Neural crest cell (in vitro differentiated cells): ENCODE results near the gene DOK4. TPM values are rescaled to one million over a fixed set of nuclear protein-coding genes. Genes with fewer than 3 reads are reported as not detected.

Experiments
- DNase-seq: peaks from one replicate; pipeline ENCODE4 v3.0.0; 2021; ENCODE audit warnings: low read depth, mixed read lengths, low spot score
- H3K27ac Mint-ChIP-seq: one replicate; pipeline ENCODE4 v1.8.0; 2021; ENCODE audit warnings: mild to moderate bottlenecking, mixed read lengths; ENCODE audit not compliant: unreplicated experiment
- H3K27me3 Mint-ChIP-seq: 2 replicates; pipeline ENCODE4 v1.8.0; 2021; ENCODE audit warnings: low read depth, mild to moderate bottlenecking, mixed read lengths
- H3K36me3 Mint-ChIP-seq: 2 replicates; pipeline ENCODE4 v1.8.0; 2021; ENCODE audit warnings: low read depth, mild to moderate bottlenecking, mixed read lengths
- H3K4me1 Mint-ChIP-seq: 2 replicates; pipeline ENCODE4 v1.8.0; 2021; ENCODE audit warnings: mixed read lengths
- H3K4me3 Mint-ChIP-seq: one replicate; pipeline ENCODE4 v1.8.0; 2021; ENCODE audit warnings: mild to moderate bottlenecking, mixed read lengths
- H3K9me3 Mint-ChIP-seq: 2 replicates; pipeline ENCODE4 v1.8.0; 2021; ENCODE audit warnings: mixed read lengths
- long read RNA-seq: library from polyadenylated mRNA; unstranded; transcript quantifications from one replicate; pipeline ENCODE4 v2.0.0, GENCODE V29; 2020
- total RNA-seq: library from RNA; stranded (reverse); gene quantifications from 2 replicates; pipeline ENCODE4 v1.2.1, GENCODE V29; 2021
- TF ChIP-seq, protein P1 (sequence below): fragments of 200-600 bp; sonication (generic); conservative IDR thresholded peaks from 2 replicates; pipeline ENCODE4 v1.5.0; 2021; ENCODE audit warnings: antibody characterized with exemption, mild to moderate bottlenecking

The DOK4 gene
- 20.4 and 22.7 TPM in 2 replicates for total RNA-seq
- long read RNA-seq, partial matches to known transcripts: 0 of 24 reads
- long read RNA-seq, other reads (novel, unspliced or antisense): 18 of 24 reads

DNA sequence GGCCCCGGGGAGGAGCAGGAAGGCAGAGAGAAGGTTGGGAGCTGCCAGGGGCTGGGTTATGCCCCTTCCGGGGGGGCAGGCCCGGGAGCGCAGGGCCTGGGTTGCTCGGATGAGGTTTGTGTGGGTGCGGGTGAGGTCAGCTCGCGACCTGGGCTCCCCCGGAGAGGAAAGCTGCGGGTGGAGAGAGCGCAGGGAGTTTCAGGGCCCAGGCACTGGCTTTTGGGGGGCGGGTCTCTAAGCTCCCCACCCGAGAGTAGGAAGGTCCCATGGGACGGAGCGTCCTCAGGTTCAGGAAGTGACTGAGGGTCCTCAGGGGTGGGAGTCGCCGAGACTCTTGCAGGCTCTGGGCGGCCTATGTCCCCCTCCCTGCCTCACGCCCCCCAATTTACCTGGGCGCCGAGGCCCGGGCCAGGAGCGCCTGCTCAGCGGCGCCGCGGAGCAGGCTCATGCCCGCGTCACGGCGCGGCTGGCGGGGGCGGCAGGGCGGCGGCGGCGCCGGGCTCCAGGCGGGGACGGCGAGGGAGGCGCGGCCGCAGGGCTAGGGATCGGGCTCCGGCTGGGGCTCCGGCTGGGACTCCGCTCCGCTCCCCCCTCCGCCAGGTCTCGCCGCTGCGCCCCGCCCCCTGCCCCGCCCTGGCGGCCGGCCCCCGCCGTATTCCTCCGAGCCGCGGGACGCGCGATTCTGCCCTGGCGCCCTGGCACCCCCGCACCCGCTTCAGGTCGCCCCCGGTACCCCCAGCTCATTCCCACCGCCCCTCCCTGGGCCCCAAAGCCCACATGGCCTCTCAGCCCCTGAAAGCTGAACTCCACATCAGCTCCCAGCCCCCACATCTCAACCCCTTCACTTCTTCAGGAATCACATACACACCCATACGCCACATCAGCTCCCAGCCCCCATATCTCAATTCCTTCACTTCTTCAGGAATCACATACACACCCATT lies at the start of gene DOK4:
DOK4 (minus strand) TSS at position 578 of the 942 bp plus-strand sequence. CDS start 6,986 bp downstream, outside the sequence.
- H3K27me3 Mint-ChIP-seq: peaks cover 6% of the 10 kb centered on the region
- no peak within 1 kb of the TSS for H3K27ac Mint-ChIP-seq
- H3K9me3 Mint-ChIP-seq: no peaks in the 10 kb centered on the region
- H3K36me3 Mint-ChIP-seq: no peaks in the 10 kb centered on the region
- peak within 1 kb of the TSS; percentile 89 for H3K4me3 Mint-ChIP-seq
- TF ChIP-seq, protein P1, sequence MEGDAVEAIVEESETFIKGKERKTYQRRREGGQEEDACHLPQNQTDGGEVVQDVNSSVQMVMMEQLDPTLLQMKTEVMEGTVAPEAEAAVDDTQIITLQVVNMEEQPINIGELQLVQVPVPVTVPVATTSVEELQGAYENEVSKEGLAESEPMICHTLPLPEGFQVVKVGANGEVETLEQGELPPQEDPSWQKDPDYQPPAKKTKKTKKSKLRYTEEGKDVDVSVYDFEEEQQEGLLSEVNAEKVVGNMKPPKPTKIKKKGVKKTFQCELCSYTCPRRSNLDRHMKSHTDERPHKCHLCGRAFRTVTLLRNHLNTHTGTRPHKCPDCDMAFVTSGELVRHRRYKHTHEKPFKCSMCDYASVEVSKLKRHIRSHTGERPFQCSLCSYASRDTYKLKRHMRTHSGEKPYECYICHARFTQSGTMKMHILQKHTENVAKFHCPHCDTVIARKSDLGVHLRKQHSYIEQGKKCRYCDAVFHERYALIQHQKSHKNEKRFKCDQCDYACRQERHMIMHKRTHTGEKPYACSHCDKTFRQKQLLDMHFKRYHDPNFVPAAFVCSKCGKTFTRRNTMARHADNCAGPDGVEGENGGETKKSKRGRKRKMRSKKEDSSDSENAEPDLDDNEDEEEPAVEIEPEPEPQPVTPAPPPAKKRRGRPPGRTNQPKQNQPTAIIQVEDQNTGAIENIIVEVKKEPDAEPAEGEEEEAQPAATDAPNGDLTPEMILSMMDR: no peak
- peak; percentile 70 for DNase-seq
- peaks cover 18% of the 10 kb centered on the region for H3K4me1 Mint-ChIP-seq

DNA sequence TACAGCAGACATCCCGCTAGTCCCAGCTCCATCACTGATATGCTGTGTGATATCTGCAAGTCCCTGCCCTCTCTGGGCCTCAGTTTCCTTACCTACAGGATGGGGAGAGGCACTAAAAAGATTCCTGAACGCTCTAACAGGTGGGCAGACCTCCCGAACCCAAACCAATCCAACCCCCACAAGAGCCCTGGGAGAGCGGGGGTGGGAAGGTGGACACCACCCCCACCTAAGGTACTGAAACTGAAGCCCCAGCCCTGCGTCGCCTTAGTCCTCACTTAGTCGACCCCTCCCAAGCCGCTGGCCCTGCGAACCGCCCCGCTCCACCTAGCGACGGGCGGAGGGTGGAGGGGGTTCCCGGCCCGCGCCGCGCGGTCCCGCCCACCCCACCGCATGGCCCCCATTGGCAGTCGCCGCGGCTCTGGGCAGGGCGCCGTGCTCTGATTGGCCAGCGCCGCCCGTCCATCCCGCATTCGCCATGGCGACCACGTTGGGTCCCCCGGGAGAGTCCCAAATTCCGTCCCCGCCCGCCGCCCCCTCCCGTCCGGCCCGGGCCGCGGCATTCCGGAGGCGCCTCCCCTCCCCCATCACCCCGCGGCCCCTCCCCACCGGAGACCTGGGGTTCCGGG lies 49.5 kb upstream of the DOK4 start:
- TF ChIP-seq, protein P1: peak; percentile 28
- H3K27me3 Mint-ChIP-seq: peaks cover 40% of the 10 kb centered on the region
- no peaks in the 10 kb centered on the region for H3K36me3 Mint-ChIP-seq
- DNase-seq: peak; percentile 80
- H3K9me3 Mint-ChIP-seq: no peaks in the 10 kb centered on the region
- H3K4me1 Mint-ChIP-seq: peaks cover 37% of the 10 kb centered on the region
- H3K4me3 Mint-ChIP-seq: peak overlapping the region; percentile 94
- peak overlapping the region; percentile 12 for H3K27ac Mint-ChIP-seq

DNA sequence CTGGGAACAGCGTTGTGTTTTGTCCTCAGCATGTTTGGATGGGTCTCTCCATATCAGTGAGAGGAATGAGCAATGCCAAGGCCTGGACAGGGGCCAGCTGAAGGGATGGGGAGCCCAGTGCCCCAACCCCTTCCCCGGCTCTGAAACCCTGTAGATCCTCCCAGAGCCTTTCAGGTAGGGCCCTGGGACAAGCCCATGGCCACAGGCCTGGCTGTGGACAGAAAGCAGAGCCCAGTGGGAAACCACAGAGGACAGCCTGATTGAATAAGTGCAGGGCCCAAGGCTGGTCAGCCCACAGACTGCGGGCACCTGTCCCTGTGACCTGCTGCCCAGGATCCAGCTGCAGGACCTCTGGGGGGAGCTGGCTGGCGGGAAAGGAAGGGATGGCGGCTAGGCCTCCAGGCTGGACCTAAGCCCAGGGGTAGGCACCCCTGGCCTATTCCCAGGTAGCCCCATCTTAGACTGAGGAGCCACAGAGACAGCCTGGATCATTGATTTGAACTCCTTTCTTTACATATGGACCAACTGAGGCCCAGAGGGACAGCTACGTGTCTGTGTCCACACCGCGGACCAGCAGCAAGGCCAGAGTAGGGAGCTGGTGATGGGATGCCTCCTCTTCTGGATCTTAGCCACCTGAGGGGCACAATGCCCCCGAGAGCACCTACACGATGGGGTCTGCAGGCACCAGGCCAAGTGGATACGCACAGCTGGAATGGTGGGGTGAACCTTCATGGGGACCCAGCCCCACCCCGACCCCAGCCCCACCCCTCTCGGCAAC lies 48.8 kb upstream of the DOK4 start:
- TF ChIP-seq, protein P1: no peak
- Mint-ChIP-seq H3K9me3 (no peaks in the 10 kb centered on the region), H3K27me3 (peaks cover 47% of the 10 kb centered on the region), H3K4me1 (peaks cover 44% of the 10 kb centered on the region), H3K36me3 (no peaks in the 10 kb centered on the region), H3K4me3 (peak overlapping the region; percentile 80), H3K27ac (no peak overlapping the region)
- DNase-seq: no peak

DNA sequence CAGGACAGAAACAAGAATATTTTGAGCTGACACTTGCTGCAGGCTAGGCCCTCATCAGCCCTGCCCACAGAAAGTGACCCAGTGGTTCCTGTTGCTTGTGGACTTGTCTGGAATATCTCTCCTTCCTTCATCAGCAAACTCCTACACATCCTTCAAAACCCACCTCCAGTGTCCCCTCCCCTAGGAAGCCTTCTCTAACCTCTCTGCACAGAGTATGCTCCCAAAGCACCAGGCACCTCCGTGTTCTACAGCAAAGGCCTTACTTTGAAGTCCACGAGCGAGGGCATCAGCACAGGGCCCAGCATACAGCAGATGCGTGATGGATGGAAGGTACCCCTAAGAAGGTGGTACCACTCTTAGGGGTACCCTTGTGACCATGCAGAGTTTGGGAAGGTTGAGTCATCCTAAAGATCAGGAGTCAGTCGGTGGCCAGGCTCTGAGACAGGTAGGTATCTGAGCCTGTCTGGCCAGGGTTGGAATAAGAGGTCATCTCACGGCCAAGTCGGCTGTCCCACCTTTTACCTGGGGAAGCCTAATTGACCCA lies 48.1 kb upstream of the DOK4 start:
- no peaks in the 10 kb centered on the region for H3K36me3 Mint-ChIP-seq
- H3K27ac Mint-ChIP-seq: no peak overlapping the region
- DNase-seq: no peak
- H3K9me3 Mint-ChIP-seq: no peaks in the 10 kb centered on the region
- TF ChIP-seq, protein P1: no peak
- H3K4me3 Mint-ChIP-seq: peak overlapping the region; percentile 80
- H3K27me3 Mint-ChIP-seq: peaks cover 53% of the 10 kb centered on the region
- peaks cover 51% of the 10 kb centered on the region for H3K4me1 Mint-ChIP-seq
